HepG2 (cell line): ENCODE data around the gene TRIO. TPM values are rescaled to one million over a fixed set of nuclear protein-coding genes. Genes with fewer than 3 reads are reported as not detected.

Experiments
- AFF4 ChIP-seq: sonication (generic); formaldehyde crosslinking; IDR thresholded peaks from 2 replicates; pipeline ENCODE4 v1.4.0; 2020; ENCODE audit warnings: missing genetic modification reagents
- CBFB ChIP-seq: sonication (generic); formaldehyde crosslinking; IDR thresholded peaks from 2 replicates; pipeline ENCODE4 v1.4.0; 2020; ENCODE audit warnings: missing genetic modification reagents
- CBX1 ChIP-seq: IDR thresholded peaks from one replicate; pipeline ENCODE4 v1.6.1; 2016; ENCODE audit warnings: antibody characterized with exemption, low read depth
- JUNB ChIP-seq: sonication (generic); formaldehyde crosslinking; IDR thresholded peaks from 2 replicates; pipeline ENCODE4 v1.8.0; 2022; ENCODE audit warnings: missing genetic modification reagents, mild to moderate bottlenecking, borderline replicate concordance
- KAT7 ChIP-seq: IDR thresholded peaks from 2 replicates; pipeline ENCODE4 v1.6.1; 2018; ENCODE audit warnings: borderline replicate concordance, missing compliant biosample characterization
- MXD1 ChIP-seq: sonication (generic); formaldehyde crosslinking; IDR thresholded peaks from 2 replicates; pipeline ENCODE4 v1.4.0; 2020; ENCODE audit warnings: mild to moderate bottlenecking, missing genetic modification reagents
- SP140L ChIP-seq: sonication (generic); formaldehyde crosslinking; IDR thresholded peaks from 2 replicates; pipeline ENCODE4 v1.4.0; 2020; ENCODE audit warnings: missing genetic modification reagents, borderline replicate concordance
- SPEN ChIP-seq: sonication (generic); formaldehyde crosslinking; IDR thresholded peaks from 2 replicates; pipeline ENCODE4 v1.5.1; 2020; ENCODE audit warnings: low read depth, mild to moderate bottlenecking, missing genetic modification reagents
- TRIM24 ChIP-seq: sonication (generic); formaldehyde crosslinking; IDR thresholded peaks from 2 replicates; pipeline ENCODE4 v1.8.0; 2022; ENCODE audit warnings: mild to moderate bottlenecking, missing genetic modification reagents
- ZEB1 ChIP-seq: IDR thresholded peaks from 2 replicates; pipeline ENCODE4 v1.6.1; 2012; ENCODE audit warnings: mild to moderate bottlenecking, low read depth, inconsistent platforms; ENCODE audit not compliant: insufficient replicate concordance
- ZNF136 ChIP-seq: sonication (generic); formaldehyde crosslinking; IDR thresholded peaks from 2 replicates; pipeline ENCODE4 v1.8.1; 2022; ENCODE audit warnings: low read depth, mild to moderate bottlenecking, moderate library complexity, missing genetic modification reagents
- ZNF260 ChIP-seq: sonication (generic); formaldehyde crosslinking; IDR thresholded peaks from 2 replicates; pipeline ENCODE4 v1.4.0; 2020; ENCODE audit warnings: missing genetic modification reagents, low read depth, mild to moderate bottlenecking, borderline replicate concordance
- ZNF282 ChIP-seq: fragments of 450-650 bp; IDR thresholded peaks from 2 replicates; pipeline ENCODE4 v1.6.1; 2018; ENCODE audit not compliant: partially characterized antibody
- ZNF687 ChIP-seq: sonication (generic); formaldehyde crosslinking; IDR thresholded peaks from 2 replicates; pipeline ENCODE4 v1.5.1; 2020; ENCODE audit warnings: mild to moderate bottlenecking, missing genetic modification reagents, moderate library complexity
- ZNF747 ChIP-seq: sonication (generic); formaldehyde crosslinking; IDR thresholded peaks from 2 replicates; pipeline ENCODE4 v1.8.1; 2023; ENCODE audit warnings: missing genetic modification reagents, mild to moderate bottlenecking, borderline replicate concordance
- ZNF792 ChIP-seq: IDR thresholded peaks from 2 replicates; pipeline ENCODE4 v1.6.1; 2016
- ZNF816 ChIP-seq: sonication (generic); formaldehyde crosslinking; IDR thresholded peaks from 2 replicates; pipeline ENCODE4 v1.8.0; 2022; ENCODE audit warnings: missing genetic modification reagents, mild to moderate bottlenecking, borderline replicate concordance
- ZNF878 ChIP-seq: sonication (generic); formaldehyde crosslinking; IDR thresholded peaks from 2 replicates; pipeline ENCODE4 v1.8.1; 2023; ENCODE audit warnings: mild to moderate bottlenecking, missing genetic modification reagents, moderate library complexity
- polyA plus RNA-seq, 8 experiments: library from polyadenylated mRNA; depleted of rRNA in 3 of 8; stranded (reverse) in 7 of 8; unstranded in 1 of 8; fragments of >200 nt; fragmentation: Illumina TruSeq in 4 of 8; extraction: Trizol in 4 of 8; gene quantifications; 2 replicates each; pipeline versions ENCODE4 v1.2.1 to v1.2.3, GENCODE V29; 2011 to 2016; ENCODE audit warnings: low read depth in 4 of 8, missing spikeins in 1 of 8, mixed read lengths in 1 of 8; ENCODE audit not compliant: insufficient read depth in 1 of 8
- total RNA-seq, 5 experiments: library from RNA; depleted of rRNA; stranded (reverse); fragments of >200 nt; fragmentation: Illumina TruSeq; extraction: Trizol; gene quantifications; 2 replicates each; pipeline ENCODE4 v1.2.3, GENCODE V29; 2016; ENCODE audit warnings: low read depth in 1 of 5
- TF ChIP-seq, protein P1 (sequence below): sonication (generic); formaldehyde crosslinking; IDR thresholded peaks from 2 replicates; pipeline ENCODE4 v1.4.0; 2020; ENCODE audit warnings: mild to moderate bottlenecking, missing genetic modification reagents

The TRIO gene
- total and polyA plus RNA-seq, 2 of the 13 experiments (the other 11 are each of a cell fraction or from before 2014, with no cell fraction given), result 45.2 to 45.9 TPM

GRCh38 chr5:14148890-14149671, 5.9 kb downstream of the TRIO start (continued):
- TF ChIP-seq ZNF687 (CRISPR knock-in tag) (peak; percentile 87), ZNF136 (no peak), MXD1 (CRISPR knock-in tag) (no peak), CBX1 (no peak), ZEB1 (no peak), CBFB (CRISPR knock-in tag) (no peak), SP140L (no peak), ZNF878 (CRISPR knock-in tag) (0 out of 2 replicates have a peak, but pooled peaks have one; percentile 49), KAT7 (CRISPR knock-in tag) (no peak), JUNB (CRISPR knock-in tag) (no peak), SPEN (CRISPR knock-in tag) (0 out of 2 replicates have a peak, but pooled peaks have one; percentile 12), AFF4 (CRISPR knock-in tag) (no peak), ZNF747 (0 out of 2 replicates have a peak, but pooled peaks have one; percentile 47), ZNF792 (CRISPR knock-in tag) (0 out of 2 replicates have a peak, but pooled peaks have one; percentile 17), TRIM24 (CRISPR knock-in tag) (no peak), ZNF260 (CRISPR knock-in tag) (no peak), ZNF816 (CRISPR knock-in tag) (no peak), ZNF282 (no peak)
- TF ChIP-seq, protein P1, sequence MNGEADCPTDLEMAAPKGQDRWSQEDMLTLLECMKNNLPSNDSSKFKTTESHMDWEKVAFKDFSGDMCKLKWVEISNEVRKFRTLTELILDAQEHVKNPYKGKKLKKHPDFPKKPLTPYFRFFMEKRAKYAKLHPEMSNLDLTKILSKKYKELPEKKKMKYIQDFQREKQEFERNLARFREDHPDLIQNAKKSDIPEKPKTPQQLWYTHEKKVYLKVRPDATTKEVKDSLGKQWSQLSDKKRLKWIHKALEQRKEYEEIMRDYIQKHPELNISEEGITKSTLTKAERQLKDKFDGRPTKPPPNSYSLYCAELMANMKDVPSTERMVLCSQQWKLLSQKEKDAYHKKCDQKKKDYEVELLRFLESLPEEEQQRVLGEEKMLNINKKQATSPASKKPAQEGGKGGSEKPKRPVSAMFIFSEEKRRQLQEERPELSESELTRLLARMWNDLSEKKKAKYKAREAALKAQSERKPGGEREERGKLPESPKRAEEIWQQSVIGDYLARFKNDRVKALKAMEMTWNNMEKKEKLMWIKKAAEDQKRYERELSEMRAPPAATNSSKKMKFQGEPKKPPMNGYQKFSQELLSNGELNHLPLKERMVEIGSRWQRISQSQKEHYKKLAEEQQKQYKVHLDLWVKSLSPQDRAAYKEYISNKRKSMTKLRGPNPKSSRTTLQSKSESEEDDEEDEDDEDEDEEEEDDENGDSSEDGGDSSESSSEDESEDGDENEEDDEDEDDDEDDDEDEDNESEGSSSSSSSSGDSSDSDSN (CRISPR knock-in tag), result peak; percentile 64
